SW 1271 (cell line): ENCODE results near the gene RIPOR2.
"Not testable (repeated sequence)": the region's sequence is repeated elsewhere in the genome, so short reads cannot be mapped to it uniquely, and the experiment has no call there.

ENCODE experiments used
- DNase-seq, 2 experiments: peaks; one replicate each; lab custom pipeline; 2025; lab: John Stamatoyannopoulos, UW

RIPOR2 gene

GRCh38 chr6:24763578-24763977 lies 172.2 kb downstream of the RIPOR2 start:
- DNase-seq: no peak

DNA sequence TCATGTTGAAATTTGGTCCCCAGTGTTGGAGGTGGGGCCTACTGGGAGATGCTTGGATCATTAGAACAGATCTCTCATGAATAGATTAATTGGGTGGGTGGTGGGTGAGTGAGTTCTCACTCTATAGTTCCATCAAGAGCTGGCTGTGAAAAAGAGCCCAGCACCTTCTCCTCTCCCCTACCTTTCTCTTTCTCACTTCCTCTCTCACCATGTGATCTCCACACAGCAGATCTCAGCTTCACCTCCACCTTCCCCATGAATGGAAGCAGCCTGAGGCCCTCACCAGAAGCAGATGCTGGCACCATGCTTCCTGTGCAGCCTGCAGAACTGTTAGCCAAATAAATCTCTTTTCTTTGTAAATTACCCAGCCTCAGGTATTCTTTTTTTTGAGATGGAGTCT lies 173.9 kb downstream of the RIPOR2 start:
- DNase-seq: no peak

DNA sequence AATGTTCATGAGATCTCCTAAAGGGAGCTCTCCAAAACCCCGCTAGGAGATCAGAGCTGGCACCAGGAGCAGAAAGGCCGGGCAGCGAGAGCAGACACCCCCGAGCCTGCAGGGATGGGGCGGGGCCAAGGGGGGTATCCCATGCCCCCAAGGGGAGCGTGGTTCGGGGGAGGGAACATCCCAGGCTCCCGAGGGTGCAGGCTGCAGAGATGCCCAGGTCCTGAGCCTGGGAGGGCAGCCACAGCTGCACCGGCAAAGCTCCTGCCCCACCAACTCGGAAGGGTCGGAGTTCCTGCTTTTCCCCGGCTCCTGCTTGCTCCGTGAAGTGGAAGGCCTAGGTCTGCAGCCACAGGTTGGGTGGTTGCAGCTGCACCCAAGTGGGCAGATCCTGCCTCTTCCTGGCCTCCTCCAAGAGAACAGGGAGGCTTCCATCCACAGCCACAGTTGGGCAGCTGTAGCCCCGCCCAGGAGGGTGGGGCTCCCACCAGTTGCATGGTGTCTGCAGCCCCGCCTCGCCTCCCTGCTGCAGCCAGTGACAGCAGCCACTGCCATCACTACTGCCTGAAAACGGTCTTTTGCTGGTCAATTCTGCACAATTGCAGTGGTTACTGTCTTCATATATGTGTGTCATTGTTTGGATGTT lies 174.4 kb downstream of the RIPOR2 start:
- DNase-seq: peak in 1 of 2 experiments; percentile 30

- DNase-seq: no peak
These were observed 175.6 kb downstream of the RIPOR2 start for GRCh38 chr6:24760210-24760609.

DNA sequence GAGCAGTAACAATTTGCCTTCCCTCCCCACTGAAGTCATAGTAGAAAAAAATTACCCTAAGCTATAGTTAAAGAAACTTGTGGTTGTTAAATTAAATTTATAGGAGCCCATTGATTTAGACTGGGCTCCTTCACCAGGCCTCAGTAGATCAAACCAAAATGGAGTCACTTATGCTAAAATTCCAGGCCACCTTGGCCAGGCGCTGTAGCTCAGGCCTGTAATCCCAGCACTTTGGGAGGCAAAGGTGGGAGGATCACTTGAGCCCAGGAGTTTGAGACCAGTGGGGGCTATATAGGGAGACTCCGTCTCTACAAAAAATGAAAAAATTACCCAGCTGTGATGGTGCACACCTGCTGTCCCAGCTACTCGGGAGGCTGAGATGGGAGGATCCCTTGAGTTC lies 176.0 kb downstream of the RIPOR2 start:
- DNase-seq: no peak

DNA sequence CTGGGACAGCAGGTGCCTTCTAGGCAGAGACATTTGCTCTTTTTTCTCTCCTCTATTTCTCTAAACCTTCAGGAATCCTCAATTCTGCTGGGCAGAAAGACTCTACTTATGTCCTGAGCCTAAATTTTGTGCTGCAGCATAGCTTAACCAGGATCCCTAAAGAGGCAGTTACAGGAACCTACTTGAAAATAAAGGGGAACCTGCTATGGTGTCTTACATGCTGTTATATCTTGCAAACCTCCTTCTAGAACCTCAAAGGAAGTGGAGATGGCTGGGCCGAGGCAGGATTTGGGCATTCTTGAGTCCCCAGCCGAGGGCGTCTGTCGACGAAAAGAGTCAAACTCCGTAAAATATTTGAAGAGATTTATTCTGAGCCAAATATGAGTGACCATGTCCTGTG lies 178.1 kb downstream of the RIPOR2 start:
- no peak for DNase-seq

GRCh38 chr6:24755279-24755678 lies 180.5 kb downstream of the RIPOR2 start:
- no peak for DNase-seq

- not testable (repeated sequence) for DNase-seq
These were observed 181.4 kb downstream of the RIPOR2 start for GRCh38 chr6:24754378-24754777.
